Measurements from ENCODE around the gene WDR55.

DNA sequence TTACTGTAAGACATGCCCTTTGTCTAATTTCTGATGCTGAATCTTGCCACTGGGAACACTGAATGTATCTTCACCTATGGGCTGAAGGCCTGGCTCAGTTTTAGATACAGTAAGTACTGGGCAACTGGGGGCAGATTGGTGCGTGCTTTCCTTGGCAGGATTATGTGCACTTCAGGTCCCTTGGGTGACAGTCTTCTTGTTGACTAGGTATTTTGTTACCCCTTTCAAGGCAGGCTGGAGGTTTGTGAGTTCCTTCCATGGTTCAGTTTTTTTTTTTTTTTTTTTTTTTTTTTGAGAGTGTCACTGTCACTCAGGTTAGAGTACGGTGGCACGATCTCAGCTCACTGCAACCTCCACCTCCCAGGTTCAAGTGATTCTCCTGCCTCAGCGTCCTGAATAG lies 43.1 kb downstream of the WDR55 start:
- TF ChIP-seq CTCF (IDR thresholded peaks at IDR 0.05; ENCODE audit: insufficient read depth, low read depth, low read length), result no peak
- TF ChIP-seq EZH2 (IDR thresholded peaks at IDR 0.05; ENCODE audit: insufficient read depth, low read length), result no peak

Data from astrocyte (in vitro differentiated cells and primary cell).